NCI-H2196 treated with DMSO at 0.1 percent for 48 hours (cell line): ENCODE measurements around the gene CALCB.
A peak's percentile ranks its signal among the peaks of the same experiment; 100 is the strongest.
"Not testable (repeated sequence)": the region's sequence is repeated elsewhere in the genome, so short reads cannot be mapped to it uniquely, and the experiment has no call there.

Experiments
- DNase-seq: peaks from one replicate; lab custom pipeline; 2025; ENCODE audit not compliant: unreplicated experiment; lab: John Stamatoyannopoulos, UW

CALCB gene

GRCh38 chr11:15073361-15074205 lies at the start of gene CALCB:
CALCB (plus strand) TSS chr11:15073593; CDS start chr11:15074719, 1,126 bp downstream.
- peak; percentile 48 for DNase-seq

- no peak for DNase-seq
Observed at GRCh38 chr11:15027011-15027410, 46.4 kb upstream of the CALCB start.

- no peak for DNase-seq
Observed at GRCh38 chr11:15027956-15028355, 45.4 kb upstream of the CALCB start.

- no peak for DNase-seq
Observed at GRCh38 chr11:15028379-15028778, 45.0 kb upstream of the CALCB start.

GRCh38 chr11:15031945-15032344 lies 41.4 kb upstream of the CALCB start:
- DNase-seq = not testable (repeated sequence)

- no peak for DNase-seq
Observed at GRCh38 chr11:15034687-15035267, 38.6 kb upstream of the CALCB start.

- no peak for DNase-seq
Observed at GRCh38 chr11:15035283-15035682, 38.1 kb upstream of the CALCB start.

- DNase-seq = no peak
Observed at GRCh38 chr11:15038963-15039362, 34.4 kb upstream of the CALCB start.

GRCh38 chr11:15045209-15045608 lies 28.2 kb upstream of the CALCB start:
- DNase-seq = no peak

GRCh38 chr11:15045891-15046290 lies 27.5 kb upstream of the CALCB start:
- DNase-seq = no peak

GRCh38 chr11:15046673-15047072 lies 26.7 kb upstream of the CALCB start:
- not testable (repeated sequence) for DNase-seq

GRCh38 chr11:15048616-15049015 lies 24.8 kb upstream of the CALCB start:
- DNase-seq = no peak

- DNase-seq = no peak
Observed at GRCh38 chr11:15053191-15053685, 20.2 kb upstream of the CALCB start.

GRCh38 chr11:15055620-15056356 lies 17.6 kb upstream of the CALCB start:
- no peak for DNase-seq

- no peak for DNase-seq
Observed at GRCh38 chr11:15057329-15057728, 16.1 kb upstream of the CALCB start.

- DNase-seq = no peak
Observed at GRCh38 chr11:15059132-15059915, 14.1 kb upstream of the CALCB start.

GRCh38 chr11:15062599-15062998 lies 10.8 kb upstream of the CALCB start:
- no peak for DNase-seq

GRCh38 chr11:15069751-15070150 lies 3.6 kb upstream of the CALCB start:
- not testable (repeated sequence) for DNase-seq

- no peak for DNase-seq
Observed at GRCh38 chr11:15071556-15072255, 1.7 kb upstream of the CALCB start.

GRCh38 chr11:15072551-15073143 lies 746 bp upstream of the CALCB start:
- DNase-seq = no peak
